HUDEP-2 (cell line): ENCODE measurements around the gene PNPLA7.

ENCODE experiments used
- DNase-seq, 76 experiments: peaks; one replicate each; lab custom pipeline; 2025; ENCODE audit not compliant: unreplicated experiment in 76 of 76; lab: John Stamatoyannopoulos, UW

The PNPLA7 gene

GRCh38 chr9:137497921-137498719 is 52.1 kb downstream of the PNPLA7 start:
- DNase-seq: no peak

DNA sequence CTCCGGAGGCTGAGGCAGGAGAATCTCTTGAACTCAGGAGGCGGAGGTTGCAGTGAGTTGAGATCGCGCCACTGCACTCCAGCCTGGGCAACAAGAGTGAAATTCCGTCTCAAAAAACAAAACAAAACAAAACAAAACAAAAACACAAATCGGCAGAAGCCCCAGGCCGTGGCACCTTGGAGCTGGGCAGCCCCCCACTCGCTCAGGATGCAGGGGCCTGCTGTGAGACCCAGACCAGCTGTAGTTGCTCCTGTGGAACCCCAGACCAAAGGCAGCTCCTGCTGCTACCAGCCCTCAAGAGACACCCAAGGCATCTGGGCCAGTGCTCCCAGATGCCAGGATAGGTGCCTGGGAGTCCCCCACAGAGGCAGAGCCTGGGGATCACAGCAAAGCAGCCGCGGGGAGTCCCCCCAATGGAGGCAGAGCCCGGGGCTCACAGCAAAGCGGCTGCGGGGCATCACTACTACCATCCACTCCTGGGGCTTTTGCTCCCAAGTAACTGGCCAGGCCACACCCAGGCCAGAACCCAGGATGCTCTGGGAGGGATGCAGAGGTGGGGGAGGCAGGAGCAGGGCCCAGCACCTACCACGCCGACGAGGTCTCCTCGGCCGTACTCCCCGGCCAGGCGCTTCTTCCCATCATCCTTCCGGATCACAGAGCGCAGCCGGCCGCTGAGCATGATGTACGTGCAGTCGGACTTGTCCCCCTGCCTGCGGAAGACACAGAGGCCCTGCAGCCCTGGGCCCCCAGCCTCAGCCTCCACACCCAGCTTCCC is 53.4 kb downstream of the PNPLA7 start:
- no peak for DNase-seq

- no peak for DNase-seq
Measured at GRCh38 chr9:137494550-137495351, 55.5 kb downstream of the PNPLA7 start.

DNA sequence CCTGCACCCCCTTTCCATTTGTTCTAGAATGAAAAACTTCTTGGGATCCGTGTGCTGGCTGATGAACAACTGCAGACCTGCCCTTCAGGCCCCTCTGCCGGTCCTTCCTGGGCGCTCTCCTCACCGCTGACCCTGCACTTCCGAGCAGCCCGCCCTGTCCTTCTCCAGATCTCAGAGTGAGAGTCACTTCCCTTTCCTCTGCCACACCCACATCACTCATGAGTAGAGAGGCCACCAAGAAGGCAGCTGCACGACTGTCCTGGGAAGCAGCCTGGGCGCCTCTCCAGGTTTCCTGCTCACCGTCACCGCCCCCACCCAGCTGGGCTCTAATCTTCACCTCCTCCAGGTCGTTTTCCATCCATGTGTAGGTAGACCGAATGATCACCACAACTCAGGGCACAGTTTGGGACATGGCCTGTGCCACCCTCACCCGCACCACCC is 56.1 kb downstream of the PNPLA7 start:
- no peak for DNase-seq

DNA sequence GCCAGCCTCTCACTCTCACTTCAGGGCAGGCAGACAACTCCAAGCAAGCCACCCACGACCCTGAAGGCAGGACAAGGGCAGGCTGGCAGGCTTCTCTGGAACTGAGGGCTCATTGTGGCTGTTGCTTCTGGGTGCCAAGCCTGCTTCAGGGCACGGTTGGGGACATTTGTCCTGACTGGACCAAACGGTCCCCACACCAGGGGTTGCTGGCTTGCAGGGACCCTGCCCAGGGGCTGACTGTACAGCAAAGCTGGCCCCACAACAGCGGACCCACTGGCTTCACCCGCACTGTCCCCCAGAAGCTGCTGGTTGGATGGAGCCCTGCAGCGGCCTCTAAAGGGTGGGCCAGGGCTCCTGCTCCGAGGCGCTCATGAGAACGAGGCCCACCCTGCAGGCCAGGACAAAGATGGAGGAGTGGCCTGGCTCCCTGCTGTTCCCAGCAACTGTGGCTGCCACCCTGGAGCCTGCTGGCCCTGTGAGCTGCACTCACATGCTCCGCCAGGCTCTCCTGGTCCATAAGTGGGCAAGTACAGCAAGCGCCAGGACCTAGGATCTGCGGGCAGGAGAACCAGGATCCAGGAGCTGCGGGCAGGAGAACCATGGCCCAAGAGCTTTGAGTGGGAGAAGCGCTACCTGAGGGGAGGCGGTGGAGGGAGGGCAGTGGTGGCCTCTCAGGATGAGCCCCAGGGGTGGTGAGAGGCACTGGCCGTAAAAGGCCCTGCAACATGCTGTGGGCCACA is 56.7 kb downstream of the PNPLA7 start:
- no peak for DNase-seq

DNA sequence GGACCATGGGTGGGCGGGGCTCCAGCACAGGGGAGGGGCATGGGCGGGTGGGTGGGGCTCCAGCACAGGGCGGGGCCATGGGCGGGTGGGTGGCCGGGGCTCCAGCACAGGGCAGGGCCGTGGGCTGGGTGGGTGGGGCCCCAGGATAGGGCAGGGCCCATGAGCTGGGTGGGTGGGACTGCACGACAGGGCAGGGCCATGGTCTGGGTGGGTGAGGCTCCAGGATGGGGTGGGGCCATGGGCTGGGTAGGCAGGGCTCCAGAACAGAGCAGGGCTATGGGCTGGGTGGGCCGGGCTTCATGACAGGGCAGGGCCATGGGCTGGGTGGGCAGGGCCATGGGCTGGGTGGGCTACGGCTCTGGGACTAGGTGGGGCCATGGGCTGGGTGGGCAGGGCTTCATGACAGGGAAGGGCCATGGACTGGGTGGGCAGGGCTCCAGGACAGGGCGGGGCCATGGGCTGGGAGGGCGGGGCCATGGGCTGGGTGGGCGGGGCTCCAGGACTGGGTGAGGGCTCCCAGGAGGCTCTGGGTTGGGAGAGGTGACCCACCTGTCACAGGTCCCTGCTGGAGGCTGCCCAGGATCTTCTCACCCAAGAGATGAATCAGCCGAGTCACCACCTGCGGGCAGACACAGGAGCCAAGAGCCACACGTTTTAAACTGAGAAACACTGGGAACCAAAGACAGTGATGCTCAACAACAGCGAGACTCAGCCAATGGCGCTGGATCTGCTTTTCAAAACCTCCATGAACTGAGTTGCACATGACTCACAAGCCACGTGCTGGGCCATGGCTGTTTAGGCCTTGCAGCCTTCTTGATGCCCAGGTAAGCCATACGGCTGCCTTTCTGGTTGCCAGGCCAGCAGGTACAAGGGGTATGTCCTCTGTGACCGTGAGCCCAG is 57.5 kb downstream of the PNPLA7 start:
- DNase-seq: peak in 74 of 76 experiments; percentile 34 to 92 (median 78)

DNA sequence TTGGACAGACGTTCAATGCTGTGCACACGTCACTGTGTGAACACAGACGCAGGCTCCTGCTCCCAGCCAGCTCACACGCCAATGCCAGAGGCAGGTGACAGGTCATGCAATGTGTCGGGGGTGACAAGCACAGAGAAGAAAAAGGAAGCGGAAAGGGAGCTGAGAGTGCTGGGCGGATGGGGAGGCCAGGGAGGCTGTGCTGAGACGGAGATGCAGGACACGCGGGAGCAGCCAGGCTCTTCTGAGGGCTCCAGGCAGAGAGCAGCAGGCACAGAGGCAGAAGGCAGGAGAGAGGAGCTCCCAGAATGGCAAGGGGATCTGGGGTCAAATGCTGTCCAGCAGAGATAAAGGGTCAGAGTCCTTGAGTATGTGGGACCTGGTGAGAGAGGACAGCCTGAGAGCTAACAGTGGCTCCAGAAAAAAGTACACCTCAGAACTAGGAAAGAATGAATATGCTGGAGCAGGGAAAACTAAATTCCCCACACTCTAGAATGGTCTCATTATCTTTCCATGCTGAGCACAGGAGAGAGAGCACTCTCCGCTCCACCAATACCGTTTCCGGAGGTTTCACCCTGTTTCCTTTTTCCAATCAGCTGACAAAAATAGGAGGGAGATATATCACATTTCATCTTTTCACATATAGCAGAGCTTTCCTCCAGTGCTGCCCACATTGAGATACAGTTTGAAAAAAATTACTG is 58.3 kb downstream of the PNPLA7 start:
- no peak for DNase-seq

GRCh38 chr9:137490532-137491186 is 59.5 kb downstream of the PNPLA7 start:
- no peak for DNase-seq

DNA sequence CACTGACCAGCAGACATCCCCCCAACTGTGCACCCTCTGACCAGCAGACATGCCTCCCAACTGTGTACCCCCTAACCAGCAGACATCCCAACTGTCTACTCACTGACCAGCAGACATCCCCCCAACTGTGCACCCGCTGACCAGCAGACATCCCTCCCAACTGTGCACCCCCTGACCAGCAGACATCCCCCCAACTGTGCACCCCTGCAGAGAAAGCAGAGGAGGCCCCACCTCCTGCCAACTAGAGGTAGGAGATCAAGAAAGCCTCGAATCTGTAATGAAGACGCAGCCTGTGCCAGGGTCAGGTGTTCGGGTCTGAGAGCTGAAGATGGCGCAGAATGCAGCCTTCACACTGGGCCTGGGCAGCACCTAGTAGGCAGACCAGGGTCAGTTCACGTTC is 61.3 kb downstream of the PNPLA7 start:
- DNase-seq: no peak

GRCh38 chr9:137488327-137488653 is 61.9 kb downstream of the PNPLA7 start:
- no peak for DNase-seq

GRCh38 chr9:137487454-137488326 is 62.5 kb downstream of the PNPLA7 start:
- DNase-seq: no peak

GRCh38 chr9:137486545-137487453 is 63.4 kb downstream of the PNPLA7 start:
- DNase-seq: no peak

DNA sequence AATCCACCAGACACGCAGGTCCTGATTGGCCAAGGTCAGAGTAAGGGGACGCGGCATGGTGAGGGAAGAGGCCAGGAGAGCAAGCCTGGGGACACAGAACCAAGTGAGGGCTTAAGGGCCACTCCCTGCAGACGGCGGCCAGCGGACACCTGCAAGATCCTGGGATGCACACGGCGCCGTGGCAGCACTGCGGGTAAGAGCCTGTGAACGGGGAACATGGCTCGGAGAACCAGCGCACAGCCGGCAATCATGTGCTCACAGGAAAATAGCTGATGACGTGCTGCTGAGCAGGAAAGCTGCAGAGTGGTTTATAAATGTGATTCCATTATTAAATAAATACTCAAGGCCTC is 64.1 kb downstream of the PNPLA7 start:
- no peak for DNase-seq

- no peak for DNase-seq
Measured at GRCh38 chr9:137485343-137486140, 64.7 kb downstream of the PNPLA7 start.

DNA sequence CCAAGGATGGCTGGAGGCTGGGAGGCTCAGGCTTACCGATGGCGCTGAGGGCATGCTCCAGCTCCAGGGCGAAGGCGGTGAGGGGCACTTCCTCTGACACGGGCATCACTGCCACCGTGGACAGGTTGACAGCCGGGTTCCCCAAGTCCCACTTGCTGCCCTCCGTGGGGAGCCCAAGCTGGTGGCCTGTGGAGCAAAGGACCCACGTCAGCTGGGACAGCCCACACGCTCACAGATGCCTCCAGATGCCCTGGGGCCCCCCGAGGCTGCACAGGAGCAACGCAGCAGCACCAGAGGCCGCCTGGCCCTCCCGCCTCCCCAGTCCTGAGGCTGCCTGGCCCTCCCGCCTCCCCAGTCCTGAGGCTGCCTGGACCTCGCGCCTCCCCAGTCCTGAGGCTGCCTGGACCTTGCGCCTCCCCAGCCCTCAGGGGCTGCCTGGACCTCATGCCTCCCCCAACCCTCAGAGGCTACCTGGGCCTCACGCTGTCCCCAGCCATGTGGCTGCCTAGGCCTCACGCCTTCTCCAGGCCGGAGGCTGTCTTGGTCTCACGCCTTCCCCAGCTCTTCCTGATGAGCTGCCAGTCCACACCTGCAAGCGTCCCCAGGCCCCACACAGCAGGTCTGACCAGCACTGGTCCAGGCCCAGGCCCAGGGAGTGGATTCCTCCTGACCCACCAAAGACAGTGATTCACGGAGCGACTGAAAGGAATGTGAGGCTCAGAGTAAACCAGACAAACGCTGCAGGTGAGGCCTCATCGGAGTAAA is 65.5 kb downstream of the PNPLA7 start:
- no peak for DNase-seq
